Keratinocyte (primary cell): ENCODE results near the gene ARID3A. TPM values are rescaled to one million over a fixed set of nuclear protein-coding genes. Genes with fewer than 3 reads are reported as not detected.

Experiments used
- DNase-seq: peaks from one replicate; pipeline ENCODE4 v3.0.0-alpha.2; 2011; ENCODE audit warnings: low read depth, missing footprints, low spot score
- FAIRE-seq: peaks from 2 replicates; lab custom pipeline; 2011; peaks lifted over from hg19 to GRCh38; lab: Jason Lieb, UNC
- H2AFZ ChIP-seq: 2 replicates; pipeline ENCODE4 v1.6.0; 2012; ENCODE audit warnings: low read length, control low read depth, inconsistent platforms; ENCODE audit not compliant: control insufficient read depth
- H3K27ac ChIP-seq: 2 replicates; pipeline ENCODE4 v1.5.1; 2011; ENCODE audit warnings: low read length; ENCODE audit not compliant: control insufficient read depth, insufficient read depth
- H3K27me3 ChIP-seq: 3 replicates; pipeline ENCODE4 v1.6.0; 2011; ENCODE audit warnings: low read length; ENCODE audit not compliant: control insufficient read depth, insufficient read depth; ENCODE audit errors: extremely low read depth
- H3K36me3 ChIP-seq, 2 experiments: 2 replicates in 1 of 2; 3 replicates in 1 of 2; pipeline ENCODE4 v1.5.1; 2011; ENCODE audit warnings: low read length in 2 of 2, mild to moderate bottlenecking in 1 of 2; ENCODE audit not compliant: control insufficient read depth in 2 of 2, insufficient read depth in 2 of 2; ENCODE audit errors: extremely low read depth in 1 of 2
- H3K4me1 ChIP-seq: 3 replicates; pipeline ENCODE4 v1.5.1; 2011; ENCODE audit warnings: low read length; ENCODE audit not compliant: control insufficient read depth, insufficient read depth; ENCODE audit errors: extremely low read depth
- H3K4me2 ChIP-seq: 3 replicates; pipeline ENCODE4 v1.6.0; 2011; ENCODE audit warnings: low read depth, low read length; ENCODE audit not compliant: control insufficient read depth, insufficient read depth; ENCODE audit errors: extremely low read depth
- H3K4me3 ChIP-seq, 3 experiments: fragments of 200-600 bp in 1 of 3; sonication (generic) in 1 of 3; 2 replicates in 2 of 3; 3 replicates in 1 of 3; pipeline ENCODE4 v1.5.1; 2011 to 2016; ENCODE audit warnings: low read length in 3 of 3, mild to moderate bottlenecking in 3 of 3, control low read depth in 2 of 3, inconsistent platforms in 1 of 3, low read depth in 1 of 3, mixed read lengths in 1 of 3, mixed run types in 1 of 3, moderate library complexity in 1 of 3; ENCODE audit not compliant: control insufficient read depth in 2 of 3, insufficient read depth in 2 of 3; ENCODE audit errors: extremely low read depth in 1 of 3
- H3K79me2 ChIP-seq: 2 replicates; pipeline ENCODE4 v1.6.0; 2012; ENCODE audit warnings: low read length; ENCODE audit not compliant: control insufficient read depth, insufficient read depth
- H3K9ac ChIP-seq: 3 replicates; pipeline ENCODE4 v1.6.0; 2011; ENCODE audit warnings: low read length; ENCODE audit not compliant: control insufficient read depth, insufficient read depth; ENCODE audit errors: extremely low read depth
- H3K9me1 ChIP-seq: 3 replicates; pipeline ENCODE4 v1.6.0; 2011; ENCODE audit warnings: low read length; ENCODE audit not compliant: control insufficient read depth, insufficient read depth; ENCODE audit errors: extremely low read depth
- H3K9me3 ChIP-seq: 2 replicates; pipeline ENCODE4 v1.5.1; 2012; ENCODE audit warnings: low read depth, low read length; ENCODE audit not compliant: control insufficient read depth
- H4K20me1 ChIP-seq: 3 replicates; pipeline ENCODE4 v1.6.0; 2011; ENCODE audit warnings: low read length; ENCODE audit not compliant: control insufficient read depth, insufficient read depth; ENCODE audit errors: extremely low read depth
- CTCF ChIP-seq, 3 experiments: IDR thresholded peaks in 1 of 3; conservative IDR thresholded peaks in 1 of 3; optimal IDR thresholded peaks in 1 of 3; 2 replicates in 2 of 3; 3 replicates in 1 of 3; pipeline versions ENCODE3 to v1.5.1; 2011; ENCODE audit warnings: low read length in 3 of 3, mild to moderate bottlenecking in 3 of 3, moderate library complexity in 2 of 3, control low read depth in 1 of 3, inconsistent platforms in 1 of 3; ENCODE audit not compliant: insufficient read depth in 2 of 3; ENCODE audit errors: extremely low read depth in 1 of 3
- EZH2 ChIP-seq: IDR thresholded peaks from one replicate; pipeline ENCODE4 v1.6.1; 2012; ENCODE audit warnings: inconsistent platforms, mild to moderate bottlenecking, low read length, moderate library complexity
- dilution Hi-C: fragments of 300-500 bp; cut with MboI; formaldehyde crosslinking; loops from one replicate; pipeline ENCODE4 v1.7.0; 2020; ENCODE audit warnings: low sequenced_read_pairs; ENCODE audit not compliant: extremely low pct_ligation_motif_present
- polyA plus RNA-seq, 5 experiments: library from polyadenylated mRNA; depleted of rRNA in 3 of 5; stranded (reverse) in 3 of 5; stranded (forward) in 1 of 5; unstranded in 1 of 5; fragments of >200 nt; gene quantifications; 1 replicate in 1 of 5; 2 replicates in 3 of 5; 3 replicates in 1 of 5; pipeline versions ENCODE4 v1.2.1 to v1.2.3, GENCODE V29; 2011 to 2012; ENCODE audit warnings: missing spikeins in 2 of 5, low read depth in 1 of 5, low replicate concordance in 1 of 5

Gene ARID3A
- polyA plus RNA-seq, 1 donor (not counting 4 experiments of a cell fraction or from before 2014, with no cell fraction given), result 2.6 TPM

GRCh38 chr19:882871-883497 lies 42.9 kb upstream of the ARID3A start:
- Histone ChIP-seq H3K4me1 (peaks cover 6% of the 10 kb centered on the region), H3K4me3 (no peak overlapping the region), H3K36me3 (peaks cover 10 to 13% of the 10 kb centered on the region in 2 experiments), H3K9me3 (no peaks in the 10 kb centered on the region), H3K27ac (no peak overlapping the region), H3K27me3 (no peaks in the 10 kb centered on the region), H3K9me1 (no peaks in the 10 kb centered on the region), H3K4me2 (no peak overlapping the region), H3K79me2 (no peaks in the 10 kb centered on the region), H4K20me1 (peaks cover 2% of the 10 kb centered on the region), H3K9ac (no peak overlapping the region), H2AFZ (no peak overlapping the region)
- DNase-seq (no peak), FAIRE-seq (no peak)
- no peak for TF ChIP-seq CTCF (optimal IDR thresholded peaks at IDR 0.05 in 1 of 3, IDR thresholded peaks at IDR 0.05 in 1 of 3, conservative IDR thresholded peaks at IDR 0.05 in 1 of 3; ENCODE audit: extremely low read depth in 1 of 3, insufficient read depth in 2 of 3, low read length in 3 of 3)
- no peak for TF ChIP-seq EZH2
- dilution Hi-C loops, result no loop called here

GRCh38 chr19:883661-884211 lies 42.1 kb upstream of the ARID3A start:
- H3K4me2 ChIP-seq, result no peak overlapping the region
- dilution Hi-C loops, result no loop called here
- peak; percentile 49 for FAIRE-seq
- no peak overlapping the region for H3K27ac ChIP-seq
- H3K79me2 ChIP-seq, result no peaks in the 10 kb centered on the region
- H2AFZ ChIP-seq, result no peak overlapping the region
- TF ChIP-seq EZH2 (no peak), CTCF (optimal IDR thresholded peaks at IDR 0.05 in 1 of 3, IDR thresholded peaks at IDR 0.05 in 1 of 3, conservative IDR thresholded peaks at IDR 0.05 in 1 of 3; ENCODE audit: extremely low read depth in 1 of 3, insufficient read depth in 2 of 3, low read length in 3 of 3) (peak; percentile 49 to 82 (median 80))
- peaks cover 2% of the 10 kb centered on the region for H4K20me1 ChIP-seq
- no peaks in the 10 kb centered on the region for H3K9me3 ChIP-seq
- H3K4me1 ChIP-seq, result peaks cover 6% of the 10 kb centered on the region
- H3K4me3 ChIP-seq, result no peak overlapping the region
- H3K9me1 ChIP-seq, result no peaks in the 10 kb centered on the region
- peak; percentile 63 for DNase-seq
- H3K27me3 ChIP-seq, result no peaks in the 10 kb centered on the region
- H3K36me3 ChIP-seq, result peaks cover 11 to 13% of the 10 kb centered on the region in 2 experiments
- no peak overlapping the region for H3K9ac ChIP-seq
